Naive B cell (primary cell): ENCODE measurements around the gene EFS. TPM values are rescaled to one million over a fixed set of nuclear protein-coding genes. Genes with fewer than 3 reads are reported as not detected.
"Not testable (repeated sequence)": the region's sequence is repeated elsewhere in the genome, so short reads cannot be mapped to it uniquely, and the experiment has no call there.

ENCODE experiments used
- ATAC-seq, 2 donors: fragments of 150-1000 bp; cut with Tn5 transposase; 2 replicates each; pipeline ENCODE4 v1.10.0; 2021; ENCODE audit warnings: low read depth in 2 of 2, mild to moderate bottlenecking in 2 of 2, moderate library complexity in 2 of 2
- DNase-seq: peaks from one replicate; pipeline ENCODE4 v3.0.0; 2022
- H3K27ac Mint-ChIP-seq, 6 donors: one replicate each; pipeline ENCODE4 v1.8.0; 2020 to 2022; ENCODE audit warnings: mild to moderate bottlenecking in 6 of 6, mixed read lengths in 6 of 6, moderate library complexity in 5 of 6, inconsistent platforms in 2 of 6
- H3K27me3 Mint-ChIP-seq, 3 donors: one replicate each; pipeline ENCODE4 v1.8.0; 2021 to 2022; ENCODE audit warnings: mixed read lengths in 3 of 3, mild to moderate bottlenecking in 1 of 3
- H3K36me3 Mint-ChIP-seq, 2 donors: one replicate each; pipeline ENCODE4 v1.8.0; 2020 to 2022; ENCODE audit warnings: mixed read lengths in 2 of 2, inconsistent platforms in 1 of 2, mild to moderate bottlenecking in 1 of 2
- H3K4me1 Mint-ChIP-seq, 3 donors: one replicate each; pipeline ENCODE4 v1.8.0; 2020 to 2022; ENCODE audit warnings: mixed read lengths in 3 of 3, inconsistent platforms in 1 of 3, mild to moderate bottlenecking in 1 of 3, moderate library complexity in 1 of 3
- H3K4me3 Mint-ChIP-seq, 8 donors: one replicate each; pipeline ENCODE4 v1.8.0; 2020 to 2022; ENCODE audit warnings: mild to moderate bottlenecking in 8 of 8, mixed read lengths in 8 of 8, moderate library complexity in 8 of 8, inconsistent platforms in 2 of 8
- H3K9me3 Mint-ChIP-seq, 7 donors: one replicate each; pipeline ENCODE4 v1.8.0; 2020 to 2022; ENCODE audit warnings: mixed read lengths in 7 of 7, mild to moderate bottlenecking in 5 of 7, inconsistent platforms in 2 of 7, moderate library complexity in 1 of 7
- polyA plus RNA-seq, 6 donors: library from polyadenylated mRNA; unstranded; fragments of 300-500 nt; fragmentation: Illumina TruSeq; gene quantifications; one replicate each; pipeline ENCODE4 v1.2.3, GENCODE V29; 2021; ENCODE audit warnings: low read depth in 6 of 6

EFS gene
- polyA plus RNA-seq, 6 donors from 2014 or later, result not detected

DNA sequence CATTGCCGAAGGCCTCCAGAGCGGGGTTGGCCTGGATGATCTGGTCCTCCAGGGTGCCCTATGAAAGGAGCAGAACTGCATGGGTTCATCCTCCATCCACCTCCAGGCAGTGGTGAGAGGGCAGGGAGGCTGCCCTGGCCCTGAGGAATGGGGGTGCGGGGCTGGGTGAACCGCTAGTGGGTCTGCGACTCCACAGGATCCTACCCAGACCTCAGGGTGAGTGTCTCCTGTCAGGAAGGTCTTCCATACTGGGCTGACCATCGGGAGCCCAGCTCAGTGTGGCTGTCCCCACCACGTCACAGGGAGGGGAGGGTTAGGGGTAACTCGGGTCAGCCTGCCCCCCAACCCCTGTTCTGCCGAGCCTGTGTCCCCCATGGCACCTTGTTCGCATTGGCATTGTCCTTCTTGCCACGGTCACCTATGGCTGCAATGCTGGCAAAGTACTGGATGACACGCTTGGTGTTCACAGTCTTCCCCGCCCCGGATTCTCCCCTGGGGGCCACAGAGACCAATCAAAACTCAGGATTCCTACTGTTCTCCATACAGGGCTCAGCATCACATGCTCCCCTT, 39.4 kb upstream of the EFS start:
- no peak overlapping the region for H3K4me3 Mint-ChIP-seq
- H3K4me1 Mint-ChIP-seq, result peaks cover 8 to 26% (median 25%) of the 10 kb centered on the region in 3 donors
- no peaks in the 10 kb centered on the region for H3K9me3 Mint-ChIP-seq
- DNase-seq, result no peak
- no peak overlapping the region for H3K27ac Mint-ChIP-seq
- ATAC-seq, result no peak
- H3K27me3 Mint-ChIP-seq, result peaks cover 32 to 79% (median 52%) of the 10 kb centered on the region in 3 donors
- H3K36me3 Mint-ChIP-seq, result no peaks in the 10 kb centered on the region

GRCh38 chr14:23403908-23404307, 38.9 kb upstream of the EFS start:
- no peaks in the 10 kb centered on the region for H3K36me3 Mint-ChIP-seq
- no peaks in the 10 kb centered on the region for H3K9me3 Mint-ChIP-seq
- peaks cover 32 to 79% (median 53%) of the 10 kb centered on the region in 3 donors for H3K27me3 Mint-ChIP-seq
- H3K27ac Mint-ChIP-seq, result no peak overlapping the region
- no peak for DNase-seq
- H3K4me3 Mint-ChIP-seq, result peak overlapping the region in 1 of 8 donors; percentile 22
- peaks cover 8 to 25% (median 25%) of the 10 kb centered on the region in 3 donors for H3K4me1 Mint-ChIP-seq
- ATAC-seq, result no peak

GRCh38 chr14:23403139-23403438, 38.1 kb upstream of the EFS start:
- DNase-seq, result no peak
- Mint-ChIP-seq H3K27ac (no peak overlapping the region), H3K27me3 (peaks cover 32 to 77% (median 52%) of the 10 kb centered on the region in 3 donors), H3K4me1 (peaks cover 8 to 25% (median 20%) of the 10 kb centered on the region in 3 donors), H3K4me3 (no peak overlapping the region), H3K36me3 (no peaks in the 10 kb centered on the region), H3K9me3 (no peaks in the 10 kb centered on the region)
- ATAC-seq, result no peak

- Mint-ChIP-seq H3K9me3 (no peaks in the 10 kb centered on the region), H3K4me1 (peaks cover 8 to 22% (median 20%) of the 10 kb centered on the region in 3 donors), H3K36me3 (no peaks in the 10 kb centered on the region), H3K4me3 (no peak overlapping the region), H3K27ac (no peak overlapping the region), H3K27me3 (peaks cover 28 to 75% (median 49%) of the 10 kb centered on the region in 3 donors)
- ATAC-seq, result no peak
- DNase-seq, result no peak
These were observed 37.5 kb upstream of the EFS start for GRCh38 chr14:23402296-23403138.

DNA sequence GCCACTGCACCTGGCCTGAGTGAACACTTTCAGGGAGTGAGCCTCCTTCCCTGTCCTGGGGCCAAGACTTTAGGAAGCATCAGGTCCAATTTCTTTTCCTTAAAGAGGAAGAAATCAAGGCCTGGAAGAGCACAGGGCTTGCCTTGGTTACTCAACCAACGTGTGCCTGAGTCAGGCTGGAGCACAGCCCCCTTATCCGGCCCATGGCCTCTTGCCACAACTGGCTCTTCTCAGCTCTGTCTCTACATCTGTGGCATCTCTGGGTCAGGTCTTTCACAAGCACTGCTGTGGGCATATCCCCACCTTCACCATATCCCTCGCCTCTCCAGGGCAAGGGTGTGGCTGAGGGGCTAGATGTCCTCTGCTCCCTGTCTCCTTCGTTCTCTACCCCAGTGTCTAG, 36.3 kb upstream of the EFS start:
- ATAC-seq (no peak), DNase-seq (no peak)
- H3K9me3 Mint-ChIP-seq, result no peaks in the 10 kb centered on the region
- no peak overlapping the region for H3K4me3 Mint-ChIP-seq
- H3K27ac Mint-ChIP-seq, result peak overlapping the region in 1 of 6 donors; percentile 72
- H3K27me3 Mint-ChIP-seq, result peaks cover 19 to 63% (median 46%) of the 10 kb centered on the region in 3 donors
- H3K4me1 Mint-ChIP-seq, result peaks cover 7 to 14% (median 14%) of the 10 kb centered on the region in 3 donors
- no peaks in the 10 kb centered on the region for H3K36me3 Mint-ChIP-seq

DNA sequence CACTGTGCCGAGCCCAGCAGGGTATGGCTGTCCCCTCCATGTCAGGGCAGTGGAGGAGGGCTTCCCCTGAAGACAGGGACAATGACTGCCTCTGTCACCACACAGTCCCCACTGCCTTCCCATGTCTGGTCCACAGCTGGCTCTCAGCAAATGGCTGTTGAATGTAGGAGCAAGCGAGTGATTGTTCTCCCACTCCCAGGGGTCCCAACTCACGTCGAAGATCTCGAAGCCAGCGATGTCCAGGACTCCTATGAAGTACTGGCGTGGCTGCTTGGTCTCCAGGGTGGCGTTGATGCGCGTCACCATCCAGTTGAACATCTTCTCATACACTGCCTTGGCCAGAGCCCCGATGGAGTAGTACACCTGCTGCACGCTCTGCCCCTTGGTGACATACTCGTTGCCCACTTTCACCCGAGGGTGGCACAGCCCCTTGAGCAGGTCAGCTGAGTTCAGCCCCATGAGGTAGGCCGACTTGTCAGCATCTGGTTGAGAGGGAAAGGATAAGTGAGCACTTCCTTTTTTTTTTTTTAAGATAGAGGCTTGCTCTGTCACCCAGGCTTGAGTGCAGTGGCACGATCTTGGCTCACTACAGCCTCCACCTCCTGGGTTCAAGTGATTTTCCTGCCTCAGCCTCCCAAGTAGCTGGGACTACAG, 35.7 kb upstream of the EFS start:
- H3K27me3 Mint-ChIP-seq, result peaks cover 16 to 56% (median 39%) of the 10 kb centered on the region in 3 donors
- not testable (repeated sequence) for DNase-seq, ATAC-seq, H3K36me3 Mint-ChIP-seq, H3K27ac Mint-ChIP-seq, H3K9me3 Mint-ChIP-seq, H3K4me3 Mint-ChIP-seq, H3K4me1 Mint-ChIP-seq

DNA sequence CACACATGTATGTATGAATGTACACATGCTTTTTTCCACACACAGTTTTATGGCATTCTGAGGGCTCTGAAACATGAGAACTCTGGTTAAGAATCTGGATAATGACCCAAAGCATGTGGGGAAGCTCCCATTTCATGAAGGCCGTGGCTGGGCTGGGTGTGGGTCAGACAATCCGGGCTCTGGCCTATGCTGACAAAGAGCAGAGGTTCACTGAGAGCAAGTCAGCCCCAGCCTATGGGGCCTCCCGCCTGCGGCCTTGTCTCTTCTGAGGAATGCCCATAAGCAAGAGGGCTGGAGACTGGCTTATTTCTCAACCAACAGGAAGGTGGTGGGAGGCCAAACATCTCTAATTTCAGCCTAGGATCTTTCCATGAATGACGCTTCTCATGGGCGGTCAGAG, 34.6 kb upstream of the EFS start:
- no peak overlapping the region for H3K27ac Mint-ChIP-seq
- H3K36me3 Mint-ChIP-seq, result no peaks in the 10 kb centered on the region
- DNase-seq (no peak), ATAC-seq (no peak)
- no peaks in the 10 kb centered on the region for H3K9me3 Mint-ChIP-seq
- peaks cover 0 to 8% (median 6%) of the 10 kb centered on the region in 3 donors for H3K4me1 Mint-ChIP-seq
- H3K27me3 Mint-ChIP-seq, result peaks cover 12 to 54% (median 31%) of the 10 kb centered on the region in 3 donors
- H3K4me3 Mint-ChIP-seq, result no peak overlapping the region

DNA sequence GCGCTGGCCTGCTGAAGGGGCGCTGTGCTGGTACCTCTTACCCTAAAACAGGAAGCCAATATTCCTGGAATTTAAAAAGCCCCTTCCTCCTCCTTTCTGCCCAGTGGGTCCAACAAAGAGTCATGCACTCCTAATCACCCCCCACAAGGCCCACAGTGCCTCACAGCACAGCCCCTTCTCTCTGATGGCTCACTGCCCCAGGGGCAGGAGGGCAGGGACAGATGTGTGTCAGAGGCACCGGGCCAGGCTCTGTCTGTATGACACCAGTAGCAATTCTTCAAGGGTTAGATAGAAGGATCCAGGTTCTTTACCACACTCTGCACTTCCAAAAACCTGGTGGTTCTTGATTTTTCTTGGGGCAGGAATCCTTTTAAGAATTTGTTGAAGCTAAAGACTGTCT, 34.2 kb upstream of the EFS start:
- no peaks in the 10 kb centered on the region for H3K9me3 Mint-ChIP-seq
- no peak overlapping the region for H3K4me3 Mint-ChIP-seq
- DNase-seq (no peak), ATAC-seq (no peak)
- H3K4me1 Mint-ChIP-seq, result peaks cover 0 to 8% (median 6%) of the 10 kb centered on the region in 3 donors
- no peak overlapping the region for H3K27ac Mint-ChIP-seq
- H3K27me3 Mint-ChIP-seq, result peaks cover 10 to 54% (median 31%) of the 10 kb centered on the region in 3 donors
- H3K36me3 Mint-ChIP-seq, result no peaks in the 10 kb centered on the region

GRCh38 chr14:23398348-23398747, 33.4 kb upstream of the EFS start:
- DNase-seq (no peak), ATAC-seq (no peak)
- peaks cover 0 to 8% (median 4%) of the 10 kb centered on the region in 3 donors for H3K4me1 Mint-ChIP-seq
- H3K4me3 Mint-ChIP-seq, result no peak overlapping the region
- H3K27ac Mint-ChIP-seq, result peak overlapping the region in 1 of 6 donors; percentile 41
- H3K36me3 Mint-ChIP-seq, result no peaks in the 10 kb centered on the region
- H3K27me3 Mint-ChIP-seq, result peaks cover 9 to 57% (median 34%) of the 10 kb centered on the region in 3 donors
- H3K9me3 Mint-ChIP-seq, result no peaks in the 10 kb centered on the region

DNA sequence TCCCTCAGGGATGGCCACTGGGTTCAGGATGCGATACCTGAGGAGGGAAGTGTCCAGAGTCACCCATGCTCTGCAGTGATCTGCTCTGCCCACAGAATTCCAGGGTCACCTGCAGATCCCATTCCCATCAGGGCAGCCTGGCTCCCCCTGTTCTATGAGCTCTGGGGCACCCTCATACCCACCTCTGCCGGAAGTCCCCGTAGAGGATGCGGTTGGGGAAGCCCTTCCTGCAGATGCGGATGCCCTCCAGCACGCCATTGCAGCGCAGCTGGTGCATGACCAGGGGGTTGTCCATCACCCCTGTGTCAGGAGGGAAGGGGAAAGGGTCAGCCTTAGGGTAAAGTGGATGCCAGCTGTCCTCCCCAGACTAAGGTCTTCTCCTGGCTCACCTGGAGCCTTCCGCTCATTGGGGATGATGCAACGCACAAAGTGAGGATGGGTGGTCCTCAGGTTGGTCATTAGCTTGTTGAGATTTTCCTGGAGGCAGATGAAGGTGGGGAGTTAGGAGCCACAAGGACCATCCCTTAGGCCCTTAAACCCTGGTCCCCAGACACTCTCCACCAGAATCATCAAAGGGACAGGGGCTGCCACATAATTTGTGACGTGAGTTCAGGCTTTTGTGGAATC, 31.9 kb upstream of the EFS start:
- H3K27me3 Mint-ChIP-seq, result peaks cover 12 to 52% (median 29%) of the 10 kb centered on the region in 3 donors
- DNase-seq (no peak), ATAC-seq (no peak)
- H3K9me3 Mint-ChIP-seq, result no peaks in the 10 kb centered on the region
- H3K27ac Mint-ChIP-seq, result no peak overlapping the region
- H3K4me1 Mint-ChIP-seq, result no peaks in the 10 kb centered on the region
- no peaks in the 10 kb centered on the region for H3K36me3 Mint-ChIP-seq
- no peak overlapping the region for H3K4me3 Mint-ChIP-seq

DNA sequence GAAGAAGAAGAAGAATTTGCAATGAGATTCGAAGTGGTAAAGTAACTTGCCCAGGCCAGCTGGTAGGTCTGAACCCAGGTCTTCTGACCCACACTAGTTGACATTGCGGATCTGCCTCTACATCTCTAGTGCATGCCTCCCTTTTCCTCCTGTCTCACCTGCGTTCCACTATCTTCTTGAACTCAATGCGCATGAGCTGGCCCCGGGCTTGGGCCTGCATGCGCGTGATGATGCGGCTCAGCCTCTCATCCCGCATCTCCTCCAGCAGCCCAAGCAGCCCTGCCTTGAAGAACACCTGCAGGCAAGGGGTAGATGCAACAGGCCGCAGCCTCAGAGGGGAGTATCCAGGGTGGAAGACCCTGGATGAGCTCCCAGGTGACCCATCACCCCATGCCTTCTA, 31.2 kb upstream of the EFS start:
- no peak for ATAC-seq
- H3K9me3 Mint-ChIP-seq, result no peaks in the 10 kb centered on the region
- peaks cover 9 to 50% (median 23%) of the 10 kb centered on the region in 3 donors for H3K27me3 Mint-ChIP-seq
- no peak overlapping the region for H3K4me3 Mint-ChIP-seq
- H3K36me3 Mint-ChIP-seq, result no peaks in the 10 kb centered on the region
- no peak for DNase-seq
- peak overlapping the region in 1 of 6 donors; percentile 21 for H3K27ac Mint-ChIP-seq
- no peaks in the 10 kb centered on the region for H3K4me1 Mint-ChIP-seq

GRCh38 chr14:23392613-23393012, 27.6 kb upstream of the EFS start:
- Mint-ChIP-seq H3K4me3 (no peak overlapping the region), H3K36me3 (no peaks in the 10 kb centered on the region), H3K9me3 (no peaks in the 10 kb centered on the region), H3K27ac (no peak overlapping the region), H3K4me1 (no peaks in the 10 kb centered on the region), H3K27me3 (peaks cover 18 to 63% (median 36%) of the 10 kb centered on the region in 3 donors)
- DNase-seq (no peak), ATAC-seq (no peak)

DNA sequence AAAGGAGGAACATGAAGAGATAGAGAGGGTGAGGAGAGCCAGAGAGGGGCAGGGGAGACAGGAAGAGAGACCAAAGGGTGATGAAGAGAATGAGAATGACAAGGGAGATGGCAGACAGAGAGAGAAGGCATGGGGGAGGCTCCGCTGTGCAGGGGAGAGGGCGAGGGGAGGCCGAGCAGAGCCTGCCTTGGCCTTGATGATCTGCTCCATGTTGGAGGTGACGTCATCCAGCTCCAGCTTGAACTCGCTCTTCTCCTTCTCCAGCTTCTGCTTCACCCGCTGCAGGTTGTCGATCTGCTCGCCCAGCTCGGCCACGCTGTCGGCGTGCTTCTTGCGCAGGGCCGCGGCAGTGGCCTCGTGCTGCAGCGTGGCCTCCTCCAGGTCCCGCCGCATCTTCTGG, 24.9 kb upstream of the EFS start:
- ATAC-seq, H3K36me3 Mint-ChIP-seq, H3K9me3 Mint-ChIP-seq, H3K27ac Mint-ChIP-seq, H3K4me3 Mint-ChIP-seq, H3K4me1 Mint-ChIP-seq, DNase-seq: not testable (repeated sequence)
- peaks cover 22 to 66% (median 48%) of the 10 kb centered on the region in 3 donors for H3K27me3 Mint-ChIP-seq
